Measurements from ENCODE around the gene RNF214.
"Not testable (repeated sequence)": the region's sequence is repeated elsewhere in the genome, so short reads cannot be mapped to it uniquely, and the experiment has no call there.

Gene RNF214

GRCh38 chr11:117319214-117319840 is 86.9 kb downstream of the RNF214 start:
- DNase-seq (ENCODE audit: low spot score in 2 of 2) = peak; percentile 70 to 89
- in situ Hi-C loops (cut with MboI; ENCODE audit: low sequenced_read_pairs) = no loop called here
- no peaks in the 10 kb centered on the region for H3K36me3 ChIP-seq (replicated peaks)
- no peaks in the 10 kb centered on the region for H3K27me3 ChIP-seq (ENCODE audit: low read depth)
- 0 out of 2 replicates have a peak, but pooled peaks cover 2% of the 10 kb centered on the region for H3K9me3 ChIP-seq
- H3K4me1 ChIP-seq = peaks cover 28% of the 10 kb centered on the region
- H3K4me3 ChIP-seq = no peak overlapping the region

- DNase-seq (ENCODE audit: low spot score in 2 of 2); H3K4me1 ChIP-seq; H3K36me3 ChIP-seq (replicated peaks); in situ Hi-C loops (cut with MboI; ENCODE audit: low sequenced_read_pairs); H3K27me3 ChIP-seq (ENCODE audit: low read depth); H3K9me3 ChIP-seq: not testable (repeated sequence)
- peak overlapping the region; percentile 85 for H3K4me3 ChIP-seq
These were observed 94.7 kb downstream of the RNF214 start for GRCh38 chr11:117327255-117327566.

DNA sequence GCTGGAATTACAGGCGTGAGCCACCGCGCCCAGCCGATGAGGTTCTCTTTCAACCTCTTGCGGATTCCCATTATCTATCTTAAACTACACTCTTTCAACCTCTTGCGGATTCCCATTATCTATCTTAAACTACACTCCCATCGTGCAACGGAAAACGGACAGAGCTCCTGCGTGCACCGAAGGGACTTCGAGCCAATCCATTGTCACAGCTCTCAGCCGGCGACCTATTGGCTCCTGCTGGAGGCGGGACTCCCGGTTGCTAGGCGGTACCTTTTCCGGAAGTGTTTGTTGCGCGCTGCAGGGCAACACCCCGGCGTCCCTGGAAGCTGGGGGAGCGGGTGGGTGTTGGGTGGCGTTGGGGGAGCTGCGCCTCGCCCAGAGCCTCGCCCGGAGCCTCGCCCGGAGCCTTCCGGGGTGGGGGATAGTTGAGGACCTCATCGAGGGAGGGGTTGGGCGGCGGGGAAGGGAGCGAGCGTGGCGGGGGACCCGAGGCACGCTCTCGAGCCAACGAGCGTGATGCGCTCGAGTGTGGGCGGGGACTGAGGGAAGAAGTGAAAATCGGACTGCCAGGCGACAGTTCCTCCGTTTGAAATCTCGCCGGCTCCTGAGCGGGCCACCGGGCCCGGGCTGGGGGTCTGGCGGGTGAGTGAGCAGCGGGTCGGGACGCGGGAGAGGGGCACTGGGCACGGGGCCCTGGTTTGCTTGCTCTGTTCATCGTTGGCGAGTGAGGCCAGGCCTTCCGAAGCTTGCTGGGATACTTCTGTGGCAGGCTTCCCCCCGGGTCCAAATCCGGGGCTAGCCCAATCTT is 95.3 kb downstream of the RNF214 start, which contains the start of gene CEP164:
TSS of gene CEP164 (plus strand) at position 288 of the 808 bp plus-strand sequence. CDS start 10,733 bp downstream, outside the sequence.
- in situ Hi-C loops (cut with MboI; ENCODE audit: low sequenced_read_pairs) = no loop called here
- Histone ChIP-seq H3K27me3 (ENCODE audit: low read depth) (no peaks in the 10 kb centered on the region), H3K36me3 (replicated peaks) (no peaks in the 10 kb centered on the region), H3K9me3 (no peaks in the 10 kb centered on the region), H3K4me3 (peak within 1 kb of the TSS; percentile 85), H3K4me1 (0 out of 2 replicates have a peak, but pooled peaks cover 2% of the 10 kb centered on the region)
- DNase-seq (ENCODE audit: low spot score in 2 of 2) = peak; percentile 97 to 98

DNA sequence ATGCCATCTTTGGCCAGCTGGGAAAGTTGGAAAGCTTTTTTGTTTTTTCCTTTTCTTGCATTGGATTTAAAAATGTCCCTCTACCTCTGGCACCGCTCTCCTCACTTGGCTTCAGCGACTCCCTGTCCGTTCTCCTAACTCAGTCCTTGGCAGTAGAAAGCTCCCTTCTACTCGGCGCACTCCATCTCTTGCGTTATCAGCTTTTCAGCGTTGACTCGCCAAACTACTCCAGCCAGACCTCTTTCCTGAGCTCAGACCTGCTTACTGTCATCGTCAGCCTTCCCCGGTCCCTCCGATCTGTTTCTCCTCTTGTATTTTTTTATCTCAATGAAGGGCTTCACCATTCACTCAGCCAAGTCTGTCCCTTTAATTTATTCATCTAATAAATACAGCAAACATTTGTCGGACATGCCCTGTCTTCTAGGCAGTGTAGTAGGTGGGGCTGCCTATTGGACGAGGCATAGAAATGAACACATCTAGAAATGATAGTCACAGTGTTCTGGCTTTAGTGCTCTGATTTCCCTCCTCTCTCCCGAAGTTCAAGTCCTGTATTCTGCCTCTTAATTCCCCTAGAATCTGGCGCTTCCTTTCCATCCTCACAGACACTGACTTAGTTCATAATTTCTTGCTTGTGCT is 96.0 kb downstream of the RNF214 start:
- Histone ChIP-seq H3K27me3 (ENCODE audit: low read depth) (no peaks in the 10 kb centered on the region), H3K9me3 (no peaks in the 10 kb centered on the region), H3K36me3 (replicated peaks) (no peaks in the 10 kb centered on the region), H3K4me1 (0 out of 2 replicates have a peak, but pooled peaks cover 2% of the 10 kb centered on the region), H3K4me3 (peak overlapping the region; percentile 85)
- no peak for DNase-seq (ENCODE audit: low spot score in 2 of 2)
- in situ Hi-C loops (cut with MboI; ENCODE audit: low sequenced_read_pairs) = no loop called here

GRCh38 chr11:117332843-117333242 is 100.4 kb downstream of the RNF214 start:
- no peaks in the 10 kb centered on the region; the same call in 1 of the 2 replicates for H3K36me3 ChIP-seq (replicated peaks)
- no peaks in the 10 kb centered on the region for H3K9me3 ChIP-seq
- in situ Hi-C loops (cut with MboI; ENCODE audit: low sequenced_read_pairs) = no loop called here
- no peak overlapping the region for H3K4me3 ChIP-seq
- H3K4me1 ChIP-seq = 0 out of 2 replicates have a peak, but pooled peaks cover 2% of the 10 kb centered on the region
- H3K27me3 ChIP-seq (ENCODE audit: low read depth) = no peaks in the 10 kb centered on the region
- DNase-seq (ENCODE audit: low spot score in 2 of 2) = no peak

- Histone ChIP-seq H3K27me3 (ENCODE audit: low read depth) (no peaks in the 10 kb centered on the region), H3K9me3 (no peaks in the 10 kb centered on the region), H3K4me3 (no peak overlapping the region), H3K4me1 (0 out of 2 replicates have a peak, but pooled peaks cover 2% of the 10 kb centered on the region), H3K36me3 (replicated peaks) (peaks cover under 1% of the 10 kb centered on the region)
- in situ Hi-C loops (cut with MboI; ENCODE audit: low sequenced_read_pairs) = no loop called here
- DNase-seq (ENCODE audit: low spot score in 2 of 2) = no peak
These were observed 101.4 kb downstream of the RNF214 start for GRCh38 chr11:117333917-117334316.

DNA sequence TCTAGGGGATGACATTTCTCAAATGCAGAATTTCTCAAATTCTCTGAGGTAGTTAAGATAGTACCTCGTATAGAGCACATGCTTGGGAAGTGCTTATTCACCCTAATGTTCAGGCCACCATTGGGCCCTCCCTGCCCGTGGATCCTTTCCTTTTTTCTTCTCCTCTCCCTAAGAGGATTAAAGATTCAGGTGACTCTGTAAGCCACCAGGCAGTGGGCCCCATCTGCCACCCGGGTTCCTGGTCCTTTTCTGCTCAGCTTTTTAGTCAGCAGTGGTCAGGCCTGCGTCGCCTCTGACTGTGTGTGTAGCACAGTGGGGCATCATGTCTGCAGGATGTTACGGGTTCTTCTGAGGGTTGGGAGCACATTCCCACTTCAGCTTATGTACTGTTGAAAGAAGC is 102.4 kb downstream of the RNF214 start:
- no peak overlapping the region for H3K4me3 ChIP-seq
- no peaks in the 10 kb centered on the region for H3K27me3 ChIP-seq (ENCODE audit: low read depth)
- H3K36me3 ChIP-seq (replicated peaks) = peaks cover 3% of the 10 kb centered on the region
- H3K9me3 ChIP-seq = no peaks in the 10 kb centered on the region
- in situ Hi-C loops (cut with MboI; ENCODE audit: low sequenced_read_pairs) = no loop called here
- no peak for DNase-seq (ENCODE audit: low spot score in 2 of 2)
- no peaks in the 10 kb centered on the region for H3K4me1 ChIP-seq

DNA sequence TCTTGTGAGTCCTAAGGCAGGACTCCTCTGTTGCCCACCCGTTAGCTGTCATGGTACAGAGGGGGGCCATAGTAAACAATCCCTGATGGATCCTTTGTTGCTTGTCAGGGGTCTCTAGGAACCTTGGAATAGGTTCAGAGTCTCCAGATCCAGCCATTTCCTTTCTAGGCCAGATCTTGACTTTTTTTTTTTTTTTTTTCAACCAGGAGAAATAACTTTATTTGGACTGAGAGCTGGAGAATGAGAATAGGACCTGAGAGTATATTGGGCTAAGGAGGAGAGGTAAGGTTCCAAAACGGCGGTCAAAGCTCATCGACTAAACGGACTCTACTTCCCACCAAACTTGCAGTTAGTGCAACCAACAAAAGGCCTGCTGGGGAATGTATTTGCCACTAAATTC is 102.9 kb downstream of the RNF214 start:
- DNase-seq (ENCODE audit: low spot score in 2 of 2) = no peak
- Histone ChIP-seq H3K4me1 (no peaks in the 10 kb centered on the region), H3K9me3 (no peaks in the 10 kb centered on the region), H3K36me3 (replicated peaks) (peaks cover 3% of the 10 kb centered on the region), H3K27me3 (ENCODE audit: low read depth) (no peaks in the 10 kb centered on the region), H3K4me3 (no peak overlapping the region)
- in situ Hi-C loops (cut with MboI; ENCODE audit: low sequenced_read_pairs) = no loop called here
